ENCODE results near the gene DNAJB14.

DNAJB14 gene

GRCh38 chr4:99868126-99868596, 78.3 kb downstream of the DNAJB14 start:
- H3K9me3 ChIP-seq (ENCODE audit: control insufficient read depth, low read length), result no peaks in the 10 kb centered on the region
- 57 to 59% methylated on average over 7 to 8 of the region's 8 CpGs for WGBS, 2 experiments (ENCODE audit: insufficient coverage in 2 of 2)
- H3K4me1 ChIP-seq (ENCODE audit: control insufficient read depth, insufficient read depth, low read length, poor library complexity, severe bottlenecking), result no peaks in the 10 kb centered on the region
- no peak overlapping the region for H3K4me3 ChIP-seq (ENCODE audit: extremely low read depth, insufficient read depth, low read length, poor library complexity, severe bottlenecking)
- peak overlapping the region; percentile 18 for H3K27ac ChIP-seq (ENCODE audit: low read depth, low read length, severe bottlenecking)
- H3K36me3 ChIP-seq (ENCODE audit: control insufficient read depth, insufficient read depth, low read length), result no peaks in the 10 kb centered on the region

GRCh38 chr4:99863804-99864203, 82.6 kb downstream of the DNAJB14 start:
- 60% methylated on average over 1 of the region's 3 CpGs; no CpG with 5 or more reads in 1 of the 2 experiments for WGBS, 2 experiments (ENCODE audit: insufficient coverage in 2 of 2)
- H3K36me3 ChIP-seq (ENCODE audit: control insufficient read depth, insufficient read depth, low read length), result no peaks in the 10 kb centered on the region
- no peak overlapping the region for H3K27ac ChIP-seq (ENCODE audit: low read depth, low read length, severe bottlenecking)
- H3K4me3 ChIP-seq (ENCODE audit: extremely low read depth, insufficient read depth, low read length, poor library complexity, severe bottlenecking), result no peak overlapping the region
- no peaks in the 10 kb centered on the region for H3K4me1 ChIP-seq (ENCODE audit: control insufficient read depth, insufficient read depth, low read length, poor library complexity, severe bottlenecking)
- no peaks in the 10 kb centered on the region for H3K9me3 ChIP-seq (ENCODE audit: control insufficient read depth, low read length)

- peaks cover 5% of the 10 kb centered on the region for H3K4me1 ChIP-seq (ENCODE audit: control insufficient read depth, insufficient read depth, low read length, poor library complexity, severe bottlenecking)
- no peak overlapping the region for H3K27ac ChIP-seq (ENCODE audit: low read depth, low read length, severe bottlenecking)
- no peaks in the 10 kb centered on the region for H3K9me3 ChIP-seq (ENCODE audit: control insufficient read depth, low read length)
- no peak overlapping the region for H3K4me3 ChIP-seq (ENCODE audit: extremely low read depth, insufficient read depth, low read length, poor library complexity, severe bottlenecking)
- no peaks in the 10 kb centered on the region for H3K36me3 ChIP-seq (ENCODE audit: control insufficient read depth, insufficient read depth, low read length)
- 83 to 86% methylated on average over 1 to 2 of the region's 5 CpGs for WGBS, 2 experiments (ENCODE audit: insufficient coverage in 2 of 2)
These were observed 85.1 kb downstream of the DNAJB14 start for GRCh38 chr4:99861120-99861905.

- Histone ChIP-seq H3K36me3 (ENCODE audit: control insufficient read depth, insufficient read depth, low read length) (no peaks in the 10 kb centered on the region), H3K27ac (ENCODE audit: low read depth, low read length, severe bottlenecking) (no peak overlapping the region)
- no CpG with 5 or more reads among the region's 2 CpGs for WGBS, 2 experiments (ENCODE audit: insufficient coverage in 2 of 2)
These were observed 85.9 kb downstream of the DNAJB14 start for GRCh38 chr4:99860521-99860920.

GRCh38 chr4:99859618-99860017, 86.8 kb downstream of the DNAJB14 start:
- peaks cover 6% of the 10 kb centered on the region for H3K4me1 ChIP-seq (ENCODE audit: control insufficient read depth, insufficient read depth, low read length, poor library complexity, severe bottlenecking)
- no peaks in the 10 kb centered on the region for H3K36me3 ChIP-seq (ENCODE audit: control insufficient read depth, insufficient read depth, low read length)
- 89 to 100% methylated on average over 1 of the region's 2 CpGs for WGBS, 2 experiments (ENCODE audit: insufficient coverage in 2 of 2)
- H3K27ac ChIP-seq (ENCODE audit: low read depth, low read length, severe bottlenecking), result no peak overlapping the region
- H3K4me3 ChIP-seq (ENCODE audit: extremely low read depth, insufficient read depth, low read length, poor library complexity, severe bottlenecking), result no peak overlapping the region
- no peaks in the 10 kb centered on the region for H3K9me3 ChIP-seq (ENCODE audit: control insufficient read depth, low read length)

More at GRCh38 chr4:99860521-99860920, 85.9 kb downstream of the DNAJB14 start:
- no peak overlapping the region for H3K4me3 ChIP-seq (ENCODE audit: extremely low read depth, insufficient read depth, low read length, poor library complexity, severe bottlenecking)
- H3K4me1 ChIP-seq (ENCODE audit: control insufficient read depth, insufficient read depth, low read length, poor library complexity, severe bottlenecking), result peaks cover 6% of the 10 kb centered on the region
- no peaks in the 10 kb centered on the region for H3K9me3 ChIP-seq (ENCODE audit: control insufficient read depth, low read length)

GRCh38 chr4:99857307-99857706, 89.1 kb downstream of the DNAJB14 start:
- WGBS, 2 experiments (ENCODE audit: insufficient coverage in 2 of 2), result 82 to 94% methylated on average over 1 to 3 of the region's 3 CpGs
- H3K4me3 ChIP-seq (ENCODE audit: extremely low read depth, insufficient read depth, low read length, poor library complexity, severe bottlenecking), result no peak overlapping the region
- peaks cover 6% of the 10 kb centered on the region for H3K4me1 ChIP-seq (ENCODE audit: control insufficient read depth, insufficient read depth, low read length, poor library complexity, severe bottlenecking)
- H3K9me3 ChIP-seq (ENCODE audit: control insufficient read depth, low read length), result no peaks in the 10 kb centered on the region
- H3K36me3 ChIP-seq (ENCODE audit: control insufficient read depth, insufficient read depth, low read length), result no peaks in the 10 kb centered on the region
- no peak overlapping the region for H3K27ac ChIP-seq (ENCODE audit: low read depth, low read length, severe bottlenecking)

GRCh38 chr4:99856166-99856565, 90.3 kb downstream of the DNAJB14 start:
- Histone ChIP-seq H3K4me1 (ENCODE audit: control insufficient read depth, insufficient read depth, low read length, poor library complexity, severe bottlenecking) (peaks cover 6% of the 10 kb centered on the region), H3K4me3 (ENCODE audit: extremely low read depth, insufficient read depth, low read length, poor library complexity, severe bottlenecking) (no peak overlapping the region), H3K36me3 (ENCODE audit: control insufficient read depth, insufficient read depth, low read length) (no peaks in the 10 kb centered on the region), H3K9me3 (ENCODE audit: control insufficient read depth, low read length) (no peaks in the 10 kb centered on the region), H3K27ac (ENCODE audit: low read depth, low read length, severe bottlenecking) (no peak overlapping the region)
- 75 to 90% methylated on average over 1 of the region's 1 CpG for WGBS, 2 experiments (ENCODE audit: insufficient coverage in 2 of 2)

- peaks cover 6% of the 10 kb centered on the region for H3K4me1 ChIP-seq (ENCODE audit: control insufficient read depth, insufficient read depth, low read length, poor library complexity, severe bottlenecking)
- H3K9me3 ChIP-seq (ENCODE audit: control insufficient read depth, low read length), result no peaks in the 10 kb centered on the region
- H3K36me3 ChIP-seq (ENCODE audit: control insufficient read depth, insufficient read depth, low read length), result no peaks in the 10 kb centered on the region
- no CpG with 5 or more reads among the region's 1 CpG for WGBS, 2 experiments (ENCODE audit: insufficient coverage in 2 of 2)
- no peak overlapping the region for H3K4me3 ChIP-seq (ENCODE audit: extremely low read depth, insufficient read depth, low read length, poor library complexity, severe bottlenecking)
- H3K27ac ChIP-seq (ENCODE audit: low read depth, low read length, severe bottlenecking), result no peak overlapping the region
These were observed 90.7 kb downstream of the DNAJB14 start for GRCh38 chr4:99855678-99856077.

- H3K4me3 ChIP-seq (ENCODE audit: extremely low read depth, insufficient read depth, low read length, poor library complexity, severe bottlenecking), result no peak overlapping the region
- H3K36me3 ChIP-seq (ENCODE audit: control insufficient read depth, insufficient read depth, low read length), result no peaks in the 10 kb centered on the region
- peaks cover 6% of the 10 kb centered on the region for H3K4me1 ChIP-seq (ENCODE audit: control insufficient read depth, insufficient read depth, low read length, poor library complexity, severe bottlenecking)
- WGBS, 2 experiments (ENCODE audit: insufficient coverage in 2 of 2), result 83% methylated on average over 1 of the region's 1 CpG; no CpG with 5 or more reads in 1 of the 2 experiments
- no peak overlapping the region for H3K27ac ChIP-seq (ENCODE audit: low read depth, low read length, severe bottlenecking)
- H3K9me3 ChIP-seq (ENCODE audit: control insufficient read depth, low read length), result no peaks in the 10 kb centered on the region
These were observed 92.4 kb downstream of the DNAJB14 start for GRCh38 chr4:99853999-99854398.

- WGBS, 2 experiments (ENCODE audit: insufficient coverage in 2 of 2), result 100% methylated on average over 2 of the region's 3 CpGs; no CpG with 5 or more reads in 1 of the 2 experiments
- Histone ChIP-seq H3K36me3 (ENCODE audit: control insufficient read depth, insufficient read depth, low read length) (no peaks in the 10 kb centered on the region), H3K9me3 (ENCODE audit: control insufficient read depth, low read length) (no peaks in the 10 kb centered on the region), H3K27ac (ENCODE audit: low read depth, low read length, severe bottlenecking) (no peak overlapping the region), H3K4me1 (ENCODE audit: control insufficient read depth, insufficient read depth, low read length, poor library complexity, severe bottlenecking) (peaks cover 6% of the 10 kb centered on the region), H3K4me3 (ENCODE audit: extremely low read depth, insufficient read depth, low read length, poor library complexity, severe bottlenecking) (no peak overlapping the region)
These were observed 93.2 kb downstream of the DNAJB14 start for GRCh38 chr4:99853190-99853589.

GRCh38 chr4:99852199-99852749, 94.1 kb downstream of the DNAJB14 start:
- WGBS, 2 experiments (ENCODE audit: insufficient coverage in 2 of 2), result 100% methylated on average over 3 of the region's 3 CpGs; no CpG with 5 or more reads in 1 of the 2 experiments
- Histone ChIP-seq H3K36me3 (ENCODE audit: control insufficient read depth, insufficient read depth, low read length) (no peaks in the 10 kb centered on the region), H3K27ac (ENCODE audit: low read depth, low read length, severe bottlenecking) (no peak overlapping the region), H3K4me1 (ENCODE audit: control insufficient read depth, insufficient read depth, low read length, poor library complexity, severe bottlenecking) (peaks cover 6% of the 10 kb centered on the region), H3K4me3 (ENCODE audit: extremely low read depth, insufficient read depth, low read length, poor library complexity, severe bottlenecking) (no peak overlapping the region), H3K9me3 (ENCODE audit: control insufficient read depth, low read length) (no peaks in the 10 kb centered on the region)
